GM12872 (cell line): ENCODE data around the gene SHQ1.

Experiments used
- CTCF ChIP-seq: IDR thresholded peaks from 3 replicates; pipeline ENCODE4 v1.5.1; 2011; ENCODE audit warnings: low read depth, mild to moderate bottlenecking, low read length, moderate library complexity; ENCODE audit not compliant: insufficient read depth

SHQ1 gene

GRCh38 chr3:72761410-72761809 lies 86.8 kb downstream of the SHQ1 start:
- TF ChIP-seq CTCF: no peak

- no peak for TF ChIP-seq CTCF
Observed at GRCh38 chr3:72760225-72760624, 88.0 kb downstream of the SHQ1 start.

GRCh38 chr3:72756900-72757299 lies 91.3 kb downstream of the SHQ1 start:
- no peak for TF ChIP-seq CTCF

GRCh38 chr3:72754582-72754981 lies 93.7 kb downstream of the SHQ1 start:
- TF ChIP-seq CTCF: no peak

- TF ChIP-seq CTCF: no peak
Observed at GRCh38 chr3:72753495-72753894, 94.8 kb downstream of the SHQ1 start.

- TF ChIP-seq CTCF: no peak
Observed at GRCh38 chr3:72750405-72750965, 97.8 kb downstream of the SHQ1 start.

- no peak for TF ChIP-seq CTCF
Observed at GRCh38 chr3:72748659-72749058, 99.6 kb downstream of the SHQ1 start.
